Sciatic nerve (tissue), 2 donors: ENCODE results near the gene ITGAV. TPM values are rescaled to one million over a fixed set of nuclear protein-coding genes. Genes with fewer than 3 reads are reported as not detected.
A peak's percentile ranks its signal among the peaks of the same experiment; 100 is the strongest.

Experiments
- ATAC-seq: fragments of 200-7000 bp; cut with Tn5 transposase; one replicate; pipeline ENCODE4 v1.9.1; 2020; ENCODE audit warnings: mild to moderate bottlenecking, moderate library complexity
- DNase-seq: peaks from one replicate; pipeline ENCODE4 v3.0.0-alpha.2; 2020; ENCODE audit warnings: low spot score
- intact Hi-C: fragments of 100-400 bp; cut with DNase I; formaldehyde crosslinking; loops from one replicate; pipeline ENCODE4 v1.14.2; 2022
- total RNA-seq: library from RNA; stranded (reverse); fragmentation: NEBNext Ultra II Directional; extraction: Animal tissue kit (Norgen Biotek cat#: 25700); gene quantifications from one replicate; pipeline ENCODE4 v1.2.1, GENCODE V29; 2021
- donor health status: DM: no; HTN: no; CAD: no.
- donor health status: DM: no; HTN: no; CAD: no.

ITGAV gene
- total RNA-seq, 1 donor from 2014 or later = 106 TPM

GRCh38 chr2:186641807-186642321 is 52.0 kb downstream of the ITGAV start:
- ATAC-seq = peak; percentile 76
- intact Hi-C loops = loop anchor here (10.0 kb wide), 1 partner anchor 137 kb away; no protein-coding TSS in a partner anchor

GRCh38 chr2:186644791-186645190 is 54.9 kb downstream of the ITGAV start:
- DNase-seq (no peak), ATAC-seq (no peak)
- intact Hi-C loops = loop anchor here (10.0 kb wide), 1 partner anchor 140 kb away; no protein-coding TSS in a partner anchor

More at GRCh38 chr2:186641807-186642321, 52.0 kb downstream of the ITGAV start:
- DNase-seq = no peak

DNA sequence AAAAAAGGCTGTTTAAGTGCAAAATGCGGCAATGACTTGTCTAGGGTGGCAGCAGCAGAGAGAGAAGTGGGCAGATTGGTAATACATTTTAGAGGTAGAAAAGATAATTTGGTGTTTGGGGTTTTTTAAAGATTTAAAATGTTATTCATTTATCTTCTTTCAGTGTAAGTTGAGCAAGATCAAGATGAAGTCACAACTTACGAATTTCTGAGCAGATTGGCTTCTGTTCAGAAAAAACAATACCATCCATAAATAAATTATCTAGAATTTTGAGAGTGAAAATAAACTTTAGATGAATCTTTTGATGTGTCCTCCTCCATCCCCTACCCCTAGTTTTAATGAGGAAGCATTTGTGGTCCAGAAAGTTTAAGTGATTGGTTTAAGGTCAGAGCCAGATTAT is 56.1 kb downstream of the ITGAV start:
- ATAC-seq (no peak), DNase-seq (no peak)
- intact Hi-C loops = loop anchor here (10.0 kb wide), 1 partner anchor 141 kb away; no protein-coding TSS in a partner anchor

GRCh38 chr2:186648130-186648529 is 58.3 kb downstream of the ITGAV start:
- no peak for DNase-seq
- intact Hi-C loops = loop anchor here (10.0 kb wide), 1 partner anchor 143 kb away; no protein-coding TSS in a partner anchor
- ATAC-seq = no peak

- DNase-seq (no peak), ATAC-seq (no peak)
- intact Hi-C loops = no loop called here
Observed at GRCh38 chr2:186653511-186653910, 63.7 kb downstream of the ITGAV start.

GRCh38 chr2:186659383-186659782 is 69.5 kb downstream of the ITGAV start:
- DNase-seq = no peak
- intact Hi-C loops = no loop called here
- no peak for ATAC-seq

GRCh38 chr2:186664385-186665043 is 74.7 kb downstream of the ITGAV start:
- ATAC-seq = no peak
- DNase-seq = no peak
- intact Hi-C loops = no loop called here

GRCh38 chr2:186669146-186669545 is 79.3 kb downstream of the ITGAV start:
- intact Hi-C loops = no loop called here
- no peak for DNase-seq

GRCh38 chr2:186670831-186671230 is 81.0 kb downstream of the ITGAV start:
- intact Hi-C loops = no loop called here
- ATAC-seq (no peak), DNase-seq (no peak)

More at GRCh38 chr2:186669146-186669545, 79.3 kb downstream of the ITGAV start:
- no peak for ATAC-seq

DNA sequence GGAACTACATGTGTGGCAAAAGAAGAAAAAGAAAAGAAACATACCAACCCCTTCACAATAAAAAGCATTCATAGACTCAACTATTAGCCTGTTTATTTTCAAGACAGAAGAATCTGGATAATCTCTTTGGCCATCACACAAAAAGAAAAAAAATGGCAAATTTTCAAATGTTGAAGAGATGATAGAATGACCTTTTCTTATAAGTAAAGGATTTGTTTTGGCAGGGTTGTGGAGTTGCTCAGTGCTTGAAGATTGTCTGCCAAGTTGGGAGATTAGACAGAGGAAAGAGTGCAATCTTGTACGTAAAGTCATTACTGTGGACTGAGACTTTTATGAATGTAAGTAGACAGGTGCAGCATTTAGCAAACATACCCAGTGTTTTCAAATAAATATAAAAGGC is 85.5 kb downstream of the ITGAV start:
- ATAC-seq (no peak), DNase-seq (no peak)
- intact Hi-C loops = no loop called here

- no peak for DNase-seq
- intact Hi-C loops = no loop called here
- ATAC-seq = no peak
Observed at GRCh38 chr2:186683341-186683740, 93.5 kb downstream of the ITGAV start.

DNA sequence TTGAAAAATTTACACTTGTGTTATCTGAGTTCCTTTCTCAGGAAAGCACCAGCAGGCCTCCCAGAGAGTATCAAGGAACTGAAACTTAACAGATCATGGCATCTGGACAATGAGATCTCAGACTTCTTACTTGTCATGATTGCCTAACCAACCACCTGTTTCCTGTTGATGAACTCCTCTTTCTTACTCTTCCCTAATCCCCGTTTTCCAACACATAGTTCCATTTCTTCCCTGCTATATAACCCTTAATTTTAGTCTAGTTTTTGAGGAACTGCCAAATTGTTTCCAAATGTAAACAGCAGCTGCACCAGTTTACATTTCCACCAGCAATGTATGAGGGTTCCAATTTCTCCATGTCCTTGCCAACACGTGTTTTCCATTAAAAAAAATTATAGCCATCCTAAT is 98.0 kb downstream of the ITGAV start:
- DNase-seq = no peak
- ATAC-seq = no peak
- intact Hi-C loops = no loop called here

DNA sequence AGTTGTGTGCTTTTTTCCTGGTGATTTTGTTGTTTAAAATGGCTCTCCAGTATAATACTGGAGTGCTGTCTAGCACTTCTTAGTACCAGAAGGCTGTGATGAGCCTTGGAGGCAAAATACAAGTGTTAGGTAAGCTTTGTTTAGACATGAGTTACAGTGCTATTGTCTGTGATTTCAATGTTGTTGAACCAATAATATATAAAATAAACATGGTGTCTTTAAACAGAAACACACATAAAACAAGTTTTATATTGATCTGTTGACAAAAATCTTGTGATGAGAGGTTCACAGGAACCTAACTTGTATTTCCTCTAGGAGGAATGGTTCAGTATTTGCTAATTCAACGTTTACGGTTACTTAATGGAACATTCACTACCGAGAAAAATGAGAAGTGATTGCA is 99.0 kb downstream of the ITGAV start:
- intact Hi-C loops = no loop called here
- ATAC-seq (no peak), DNase-seq (no peak)

- intact Hi-C loops = no loop called here
Observed at GRCh38 chr2:186690786-186691185, 100.9 kb downstream of the ITGAV start.

DNA sequence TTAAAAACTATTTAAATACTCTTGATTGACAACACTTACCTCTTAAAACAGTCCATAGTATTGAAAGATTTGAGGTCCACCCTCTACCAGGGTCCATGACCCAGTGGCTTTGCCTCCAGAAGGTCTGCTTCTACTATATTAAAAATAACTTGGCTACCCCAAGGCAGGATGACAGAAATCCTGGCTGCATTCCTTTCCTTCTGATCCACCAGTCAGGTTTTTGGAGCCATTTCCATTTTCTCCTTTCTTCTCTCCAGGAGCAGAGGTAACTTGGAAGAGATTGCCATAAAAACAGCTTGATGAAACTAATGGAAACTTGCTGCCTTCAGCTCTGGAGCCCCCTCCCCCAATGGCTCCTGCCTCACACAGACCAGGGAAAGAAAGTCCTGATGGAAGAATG is 101.4 kb downstream of the ITGAV start:
- intact Hi-C loops = no loop called here
- DNase-seq (no peak), ATAC-seq (no peak)

More at GRCh38 chr2:186690786-186691185, 100.9 kb downstream of the ITGAV start:
- DNase-seq (no peak), ATAC-seq (no peak)

DNA sequence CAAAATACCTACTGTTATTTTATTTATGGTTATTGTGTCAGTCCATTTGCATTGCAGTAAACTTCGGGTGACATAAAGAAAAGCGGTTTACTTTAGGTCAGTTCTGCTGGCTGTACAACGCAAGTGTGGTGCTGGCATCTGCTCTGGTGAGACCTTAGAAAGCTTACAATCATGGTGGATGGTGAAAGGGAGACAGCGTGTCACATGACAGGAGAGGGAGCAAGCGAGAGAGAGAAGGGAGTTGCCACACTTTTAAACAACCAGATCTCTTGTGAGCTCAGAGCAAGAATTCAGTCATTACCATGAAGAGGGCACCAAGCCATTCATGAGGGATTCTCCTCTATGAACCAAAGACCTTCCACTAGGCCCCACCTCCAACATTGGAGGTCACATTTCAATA is 102.0 kb downstream of the ITGAV start:
- intact Hi-C loops = no loop called here
- no peak for ATAC-seq

DNA sequence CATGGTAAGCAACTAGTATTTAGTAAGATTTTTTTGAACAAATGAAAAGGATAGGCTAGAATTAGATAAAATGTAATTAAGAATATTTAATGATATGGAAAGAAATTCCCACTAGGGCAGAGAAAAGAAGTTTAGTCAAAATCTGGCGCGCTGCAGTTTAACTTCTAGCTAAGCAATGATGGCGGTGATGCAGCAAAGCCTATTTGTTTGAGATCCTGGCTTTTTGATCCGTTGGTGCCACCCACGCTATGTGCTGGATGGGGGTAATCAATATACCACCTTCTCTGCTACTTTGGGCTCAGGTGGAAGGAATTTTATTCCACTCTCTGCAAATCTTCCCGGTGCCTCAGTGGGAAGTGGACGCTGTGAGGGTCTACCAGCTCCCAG is 103.6 kb downstream of the ITGAV start:
- no peak for ATAC-seq
- no peak for DNase-seq
- intact Hi-C loops = no loop called here

More for the DNA sequence above, 102.0 kb downstream of the ITGAV start:
- DNase-seq = no peak

GRCh38 chr2:186695081-186695756 is 105.4 kb downstream of the ITGAV start:
- intact Hi-C loops = no loop called here
- peak; percentile 36 for ATAC-seq
- no peak for DNase-seq

GRCh38 chr2:186696290-186696689 is 106.4 kb downstream of the ITGAV start:
- no peak for ATAC-seq
- intact Hi-C loops = no loop called here

DNA sequence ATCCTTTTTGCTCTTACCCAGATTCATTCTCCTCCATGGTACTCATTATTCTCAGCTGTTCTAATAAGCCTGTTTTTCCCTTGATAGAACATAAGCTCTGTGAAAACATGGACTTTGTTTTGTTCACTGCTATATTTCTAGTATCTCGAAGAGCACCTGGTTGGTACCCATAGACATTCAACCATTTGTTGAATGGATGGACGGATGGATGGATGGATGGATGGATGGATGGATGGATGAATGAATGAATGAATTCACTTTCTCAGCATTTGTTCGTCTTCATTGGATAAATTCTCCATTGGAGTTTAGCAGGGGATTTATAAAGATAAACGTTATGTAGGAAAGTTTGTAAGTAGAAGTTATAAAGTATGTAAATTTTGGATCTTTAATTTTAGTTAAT is 106.9 kb downstream of the ITGAV start:
- DNase-seq = no peak
- no peak for ATAC-seq
- intact Hi-C loops = no loop called here

More at GRCh38 chr2:186696290-186696689, 106.4 kb downstream of the ITGAV start:
- no peak for DNase-seq
